ENCODE measurements around the gene DNMT1.
"Not testable (repeated sequence)": the region's sequence is repeated elsewhere in the genome, so short reads cannot be mapped to it uniquely, and the experiment has no call there.

GRCh38 chr19:10166501-10166900 is 28.3 kb downstream of the DNMT1 start:
- TF ChIP-seq CTCF (IDR thresholded peaks at IDR 0.05); ZFX (IDR thresholded peaks at IDR 0.05; ENCODE audit: borderline replicate concordance): not testable (repeated sequence)
